Neural cell (in vitro differentiated cells): Measurements from ENCODE around the gene NCLN. TPM values are rescaled to one million over a fixed set of nuclear protein-coding genes. Genes with fewer than 3 reads are reported as not detected.

Experiments used
- H2AFZ ChIP-seq: fragments of 200-600, 300-800 bp; sonication (generic), shearing (Covaris generic); 2 replicates; pipeline ENCODE4 v1.6.0; 2014; ENCODE audit warnings: low read depth, mild to moderate bottlenecking, antibody characterized with exemption, low read length, moderate library complexity
- H3F3A ChIP-seq: fragments of 200-600 bp; shearing (Covaris generic); 2 replicates; pipeline ENCODE4 v1.6.1; 2016; ENCODE audit warnings: mild to moderate bottlenecking, moderate library complexity, mixed read lengths, antibody characterized with exemption, low read length; ENCODE audit not compliant: insufficient read depth, poor library complexity, severe bottlenecking
- H3K27ac ChIP-seq: fragments of 200-600, 300-800 bp; sonication (generic), shearing (Covaris generic); 2 replicates; pipeline ENCODE4 v1.5.1; 2014; ENCODE audit warnings: mild to moderate bottlenecking, low read length, moderate library complexity
- H3K27me3 ChIP-seq: fragments of 300-800, 200-600 bp; sonication (generic), shearing (Covaris generic); 2 replicates; pipeline ENCODE4 v1.6.0; 2014; ENCODE audit warnings: mild to moderate bottlenecking, low read depth, low read length, moderate library complexity; ENCODE audit not compliant: insufficient read depth
- H3K36me3 ChIP-seq: fragments of 300-800, 200-600 bp; sonication (generic), shearing (Covaris generic); 2 replicates; pipeline ENCODE4 v1.5.1; 2014; ENCODE audit warnings: mild to moderate bottlenecking, antibody characterized with exemption, low read length, moderate library complexity; ENCODE audit not compliant: insufficient read depth
- H3K4me2 ChIP-seq: fragments of 300-800, 200-600 bp; sonication (generic), shearing (Covaris generic); 2 replicates; pipeline ENCODE4 v1.6.0; 2014; ENCODE audit warnings: mild to moderate bottlenecking, low read length
- H3K4me3 ChIP-seq: fragments of 300-800, 200-600 bp; sonication (generic), shearing (Covaris generic); 2 replicates; pipeline ENCODE4 v1.5.1; 2014; ENCODE audit warnings: mild to moderate bottlenecking, low read length, moderate library complexity
- H3K79me2 ChIP-seq: fragments of 200-600 bp; shearing (Covaris generic); replicated peaks from 2 replicates; pipeline ENCODE4 v1.6.0; 2014; ENCODE audit warnings: mild to moderate bottlenecking, low read length, moderate library complexity; ENCODE audit not compliant: insufficient read depth
- H3K9ac ChIP-seq: fragments of 300-800, 200-600 bp; sonication (generic), shearing (Covaris generic); 2 replicates; pipeline ENCODE4 v1.6.1; 2016; ENCODE audit warnings: mild to moderate bottlenecking, low read length, mixed read lengths
- H3K9me2 ChIP-seq: fragments of 200-600 bp; shearing (Covaris generic); 2 replicates; pipeline ENCODE4 v1.6.1; 2016; ENCODE audit warnings: mild to moderate bottlenecking, low read length, mixed read lengths; ENCODE audit not compliant: insufficient read depth
- H3K9me3 ChIP-seq: fragments of 200-600, 300-800 bp; sonication (generic), shearing (Covaris generic); 2 replicates; pipeline ENCODE4 v1.6.1; 2016; ENCODE audit warnings: mild to moderate bottlenecking, mixed run types, low read length, moderate library complexity, mixed read lengths
- H4K20me1 ChIP-seq: fragments of 200-600 bp; shearing (Covaris generic); 2 replicates; pipeline ENCODE4 v1.6.1; 2016; ENCODE audit warnings: mild to moderate bottlenecking, mixed run types; ENCODE audit not compliant: insufficient read depth
- EP300 ChIP-seq: fragments of 450-650 bp; conservative IDR thresholded peaks from 2 replicates; pipeline ENCODE4 v1.6.1; 2014; ENCODE audit warnings: antibody characterized with exemption, mild to moderate bottlenecking, moderate library complexity; ENCODE audit not compliant: poor library complexity, severe bottlenecking
- EZH2 ChIP-seq: fragments of 200-600, 300-800 bp; shearing (Covaris generic), sonication (generic); IDR thresholded peaks from 2 replicates; pipeline ENCODE4 v1.6.1; 2014; ENCODE audit warnings: antibody characterized with exemption, low read length, borderline replicate concordance, mild to moderate bottlenecking; ENCODE audit not compliant: insufficient read depth, poor library complexity, severe bottlenecking
- MXI1 ChIP-seq: fragments of 450-650 bp; conservative IDR thresholded peaks from 2 replicates; pipeline ENCODE4 v1.6.1; 2014; ENCODE audit warnings: antibody characterized with exemption, mild to moderate bottlenecking; ENCODE audit not compliant: poor library complexity, severe bottlenecking
- POLR2AphosphoS5 ChIP-seq: IDR thresholded peaks from 2 replicates; pipeline ENCODE4 v1.6.1; 2012
- RAD21 ChIP-seq: fragments of 450-650 bp; conservative IDR thresholded peaks from 2 replicates; pipeline ENCODE4 v1.6.1; 2014; ENCODE audit warnings: antibody characterized with exemption, mild to moderate bottlenecking, moderate library complexity
- REST ChIP-seq: IDR thresholded peaks from 2 replicates; pipeline ENCODE4 v1.6.1; 2012; ENCODE audit warnings: borderline replicate concordance
- SMC3 ChIP-seq: fragments of 450-650 bp; conservative IDR thresholded peaks from 2 replicates; pipeline ENCODE4 v1.6.1; 2014; ENCODE audit warnings: antibody characterized with exemption, mild to moderate bottlenecking, moderate library complexity; ENCODE audit not compliant: poor library complexity
- TAF1 ChIP-seq: IDR thresholded peaks from 2 replicates; pipeline ENCODE4 v1.6.1; 2012; ENCODE audit warnings: low read depth
- polyA plus RNA-seq: library from polyadenylated mRNA; depleted of rRNA; stranded (reverse); fragments of >200 nt; gene quantifications from 2 replicates; pipeline ENCODE4 v1.2.3, GENCODE V29; 2014
- TF ChIP-seq, protein P1 (sequence below): fragments of 450-650 bp; IDR thresholded peaks from 2 replicates; pipeline ENCODE4 v1.5.1; 2014; ENCODE audit warnings: antibody characterized with exemption, mild to moderate bottlenecking, moderate library complexity; ENCODE audit not compliant: poor library complexity, severe bottlenecking

The NCLN gene
- polyA plus RNA-seq, 1 donor from 2014 or later, result 23.5 TPM

DNA sequence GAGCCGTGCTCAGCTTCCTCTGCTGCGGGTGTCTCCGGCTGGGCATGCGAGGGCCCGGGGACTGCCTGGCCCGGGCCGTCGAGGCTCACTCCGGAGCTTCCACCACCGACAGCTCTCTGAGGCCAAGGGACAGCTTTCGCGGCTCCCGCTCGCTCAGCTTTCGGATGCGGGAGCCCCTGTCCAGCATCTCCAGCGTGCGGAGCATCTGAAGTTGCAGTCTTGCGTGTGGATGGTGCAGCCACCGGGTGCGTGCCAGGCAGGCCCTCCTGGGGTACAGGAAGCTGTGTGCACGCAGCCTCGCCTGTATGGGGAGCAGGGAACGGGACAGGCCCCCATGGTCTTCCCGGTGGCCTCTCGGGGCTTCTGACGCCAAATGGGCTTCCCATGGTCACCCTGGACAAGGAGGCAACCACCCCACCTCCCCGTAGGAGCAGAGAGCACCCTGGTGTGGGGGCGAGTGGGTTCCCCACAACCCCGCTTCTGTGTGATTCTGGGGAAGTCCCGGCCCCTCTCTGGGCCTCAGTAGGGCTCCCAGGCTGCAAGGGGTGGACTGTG is 5.9 kb upstream of the NCLN start:
- Histone ChIP-seq H3K79me2 (no peaks in the 10 kb centered on the region), H3K9me3 (no peaks in the 10 kb centered on the region), H3K27ac (no peak overlapping the region), H3F3A (no peaks in the 10 kb centered on the region), H3K9ac (no peak overlapping the region), H3K36me3 (no peaks in the 10 kb centered on the region), H4K20me1 (no peaks in the 10 kb centered on the region), H3K27me3 (no peaks in the 10 kb centered on the region), H3K4me2 (no peak overlapping the region), H3K4me3 (no peak overlapping the region), H2AFZ (no peak overlapping the region), H3K9me2 (no peaks in the 10 kb centered on the region)
- TF ChIP-seq RAD21 (no peak), REST (no peak), SMC3 (no peak), EZH2 (no peak), POLR2AphosphoS5 (no peak), TAF1 (no peak), EP300 (no peak), MXI1 (no peak)
- TF ChIP-seq, protein P1, sequence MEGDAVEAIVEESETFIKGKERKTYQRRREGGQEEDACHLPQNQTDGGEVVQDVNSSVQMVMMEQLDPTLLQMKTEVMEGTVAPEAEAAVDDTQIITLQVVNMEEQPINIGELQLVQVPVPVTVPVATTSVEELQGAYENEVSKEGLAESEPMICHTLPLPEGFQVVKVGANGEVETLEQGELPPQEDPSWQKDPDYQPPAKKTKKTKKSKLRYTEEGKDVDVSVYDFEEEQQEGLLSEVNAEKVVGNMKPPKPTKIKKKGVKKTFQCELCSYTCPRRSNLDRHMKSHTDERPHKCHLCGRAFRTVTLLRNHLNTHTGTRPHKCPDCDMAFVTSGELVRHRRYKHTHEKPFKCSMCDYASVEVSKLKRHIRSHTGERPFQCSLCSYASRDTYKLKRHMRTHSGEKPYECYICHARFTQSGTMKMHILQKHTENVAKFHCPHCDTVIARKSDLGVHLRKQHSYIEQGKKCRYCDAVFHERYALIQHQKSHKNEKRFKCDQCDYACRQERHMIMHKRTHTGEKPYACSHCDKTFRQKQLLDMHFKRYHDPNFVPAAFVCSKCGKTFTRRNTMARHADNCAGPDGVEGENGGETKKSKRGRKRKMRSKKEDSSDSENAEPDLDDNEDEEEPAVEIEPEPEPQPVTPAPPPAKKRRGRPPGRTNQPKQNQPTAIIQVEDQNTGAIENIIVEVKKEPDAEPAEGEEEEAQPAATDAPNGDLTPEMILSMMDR, result no peak

- Histone ChIP-seq H3F3A (no peaks in the 10 kb centered on the region), H2AFZ (peak overlapping the region; percentile 78), H3K36me3 (no peaks in the 10 kb centered on the region), H3K9ac (no peak overlapping the region), H3K27me3 (no peaks in the 10 kb centered on the region), H3K27ac (no peak overlapping the region), H4K20me1 (no peaks in the 10 kb centered on the region), H3K9me3 (no peaks in the 10 kb centered on the region), H3K9me2 (no peaks in the 10 kb centered on the region), H3K79me2 (peaks cover 10% of the 10 kb centered on the region), H3K4me3 (no peak overlapping the region), H3K4me2 (no peak overlapping the region)
- no peak for TF ChIP-seq POLR2AphosphoS5
Observed at GRCh38 chr19:3183721-3184641, 1.7 kb upstream of the NCLN start.
